Fibroblast of pulmonary artery (primary cell): ENCODE results near the gene NTN3.

Experiments used
- DNase-seq: peaks from one replicate; pipeline ENCODE4 v3.0.0-alpha.2; 2010; ENCODE audit warnings: low read depth
- H3K4me3 ChIP-seq: replicated peaks from 2 replicates; pipeline ENCODE4 v1.5.1; 2011; ENCODE audit warnings: low read depth, mild to moderate bottlenecking, control low read depth, low read length, moderate library complexity
- CTCF ChIP-seq: IDR thresholded peaks from 2 replicates; pipeline ENCODE4 v1.5.1; 2011; ENCODE audit warnings: mild to moderate bottlenecking, control low read depth, low read length, inconsistent platforms; ENCODE audit errors: missing control alignments

Gene NTN3

GRCh38 chr16:2471653-2472487 is 773 bp downstream of the NTN3 start:
- no peak overlapping the region for H3K4me3 ChIP-seq
- no peak for TF ChIP-seq CTCF

GRCh38 chr16:2472488-2472864 is 1.4 kb downstream of the NTN3 start:
- DNase-seq = no peak
- H3K4me3 ChIP-seq = no peak overlapping the region
- no peak for TF ChIP-seq CTCF

More at GRCh38 chr16:2471653-2472487, 773 bp downstream of the NTN3 start:
- DNase-seq = no peak

GRCh38 chr16:2472885-2473445 is 1.9 kb downstream of the NTN3 start:
- DNase-seq = no peak
- H3K4me3 ChIP-seq = no peak overlapping the region
- TF ChIP-seq CTCF = no peak

GRCh38 chr16:2473446-2473926 is 2.4 kb downstream of the NTN3 start:
- no peak for TF ChIP-seq CTCF
- no peak overlapping the region for H3K4me3 ChIP-seq
- no peak for DNase-seq

- peak overlapping the region; percentile 72 for H3K4me3 ChIP-seq
- DNase-seq = peak; percentile 37
- no peak for TF ChIP-seq CTCF
Measured at GRCh38 chr16:2473999-2474876, 3.1 kb downstream of the NTN3 start.

- no peak for TF ChIP-seq CTCF
- peak within 1 kb of the TSS; percentile 72 for H3K4me3 ChIP-seq
- DNase-seq = peak; percentile 80
Measured at GRCh38 chr16:2474877-2475412, 3.8 kb downstream of the NTN3 start, which contains the start of gene TBC1D24. TBC1D24 (plus strand) TSS chr16:2475127; CDS start chr16:2496149, 21,022 bp downstream.
